ENCODE results near the gene C19orf25.

DNA sequence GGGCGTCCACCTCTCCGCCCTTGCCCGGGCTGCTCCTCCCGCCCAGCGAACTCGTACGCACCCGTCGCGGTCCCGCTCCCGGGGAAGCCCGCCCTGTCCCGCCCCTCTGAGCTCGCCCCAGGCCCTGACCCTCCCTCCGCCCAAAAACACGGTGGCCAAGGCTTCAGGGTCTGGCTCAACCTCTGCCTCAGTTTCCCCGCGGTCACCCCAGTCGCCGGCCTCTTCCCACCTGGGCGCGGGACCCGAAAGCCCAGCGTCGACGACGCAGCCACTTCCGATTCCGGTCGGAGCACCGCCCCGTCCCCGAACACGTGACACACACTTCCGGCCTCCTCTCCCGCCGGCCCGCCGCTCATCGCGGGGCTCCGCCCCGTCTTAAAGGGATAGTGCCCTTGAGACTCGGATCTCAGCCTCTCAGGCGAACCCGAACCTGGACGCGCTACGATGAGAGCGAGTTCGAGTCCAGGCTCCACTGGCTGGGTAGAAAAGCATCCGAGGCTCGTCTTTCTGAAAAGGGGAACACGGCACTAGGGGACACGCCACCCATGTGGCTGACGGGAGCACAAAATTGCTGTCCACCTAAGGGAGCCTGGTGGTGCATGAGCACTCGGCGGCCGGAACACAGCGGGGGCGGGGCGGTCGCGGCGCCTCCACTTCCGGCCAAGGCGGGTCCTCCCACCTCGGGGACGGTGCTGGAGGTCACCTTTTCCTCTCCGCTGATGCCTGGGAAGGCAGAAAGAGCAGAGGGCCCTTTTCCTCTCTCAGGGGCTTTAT is at the start of gene C19orf25:
- TF ChIP-seq, protein P1, sequence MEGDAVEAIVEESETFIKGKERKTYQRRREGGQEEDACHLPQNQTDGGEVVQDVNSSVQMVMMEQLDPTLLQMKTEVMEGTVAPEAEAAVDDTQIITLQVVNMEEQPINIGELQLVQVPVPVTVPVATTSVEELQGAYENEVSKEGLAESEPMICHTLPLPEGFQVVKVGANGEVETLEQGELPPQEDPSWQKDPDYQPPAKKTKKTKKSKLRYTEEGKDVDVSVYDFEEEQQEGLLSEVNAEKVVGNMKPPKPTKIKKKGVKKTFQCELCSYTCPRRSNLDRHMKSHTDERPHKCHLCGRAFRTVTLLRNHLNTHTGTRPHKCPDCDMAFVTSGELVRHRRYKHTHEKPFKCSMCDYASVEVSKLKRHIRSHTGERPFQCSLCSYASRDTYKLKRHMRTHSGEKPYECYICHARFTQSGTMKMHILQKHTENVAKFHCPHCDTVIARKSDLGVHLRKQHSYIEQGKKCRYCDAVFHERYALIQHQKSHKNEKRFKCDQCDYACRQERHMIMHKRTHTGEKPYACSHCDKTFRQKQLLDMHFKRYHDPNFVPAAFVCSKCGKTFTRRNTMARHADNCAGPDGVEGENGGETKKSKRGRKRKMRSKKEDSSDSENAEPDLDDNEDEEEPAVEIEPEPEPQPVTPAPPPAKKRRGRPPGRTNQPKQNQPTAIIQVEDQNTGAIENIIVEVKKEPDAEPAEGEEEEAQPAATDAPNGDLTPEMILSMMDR (IDR thresholded peaks at IDR 0.05), result no peak
- TF ChIP-seq, protein P2, sequence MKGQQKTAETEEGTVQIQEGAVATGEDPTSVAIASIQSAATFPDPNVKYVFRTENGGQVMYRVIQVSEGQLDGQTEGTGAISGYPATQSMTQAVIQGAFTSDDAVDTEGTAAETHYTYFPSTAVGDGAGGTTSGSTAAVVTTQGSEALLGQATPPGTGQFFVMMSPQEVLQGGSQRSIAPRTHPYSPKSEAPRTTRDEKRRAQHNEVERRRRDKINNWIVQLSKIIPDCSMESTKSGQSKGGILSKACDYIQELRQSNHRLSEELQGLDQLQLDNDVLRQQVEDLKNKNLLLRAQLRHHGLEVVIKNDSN (IDR thresholded peaks at IDR 0.05; ENCODE audit: borderline replicate concordance, low read depth), result peak; percentile 96
- TF ChIP-seq EP300 (IDR thresholded peaks at IDR 0.05; ENCODE audit: borderline replicate concordance in 1 of 2, low read depth in 1 of 2, low read length in 1 of 2), result no peak
- TF ChIP-seq MXI1 (IDR thresholded peaks at IDR 0.05; ENCODE audit: low read depth, low read length), result 0 out of 2 replicates have a peak, but pooled peaks have one; percentile 35

Data from SK-N-SH (cell line).